A673 (cell line): ENCODE measurements around the gene MFN2.

Source experiments
- EZH2 ChIP-seq: fragments of 200-600 bp; sonication (generic); IDR thresholded peaks from 2 replicates; pipeline ENCODE4 v1.6.1; 2017; ENCODE audit warnings: borderline replicate concordance, low read depth, mild to moderate bottlenecking, mixed read lengths, antibody characterized with exemption, low read length; ENCODE audit not compliant: poor library complexity, severe bottlenecking
- TF ChIP-seq, protein P1 (sequence below): fragments of 300-800, 200-600 bp; sonication (generic); conservative IDR thresholded peaks from 2 replicates; pipeline ENCODE4 v1.5.1; 2017; ENCODE audit warnings: low read depth, mild to moderate bottlenecking, antibody characterized with exemption, low read length, moderate library complexity, mixed read lengths

DNA sequence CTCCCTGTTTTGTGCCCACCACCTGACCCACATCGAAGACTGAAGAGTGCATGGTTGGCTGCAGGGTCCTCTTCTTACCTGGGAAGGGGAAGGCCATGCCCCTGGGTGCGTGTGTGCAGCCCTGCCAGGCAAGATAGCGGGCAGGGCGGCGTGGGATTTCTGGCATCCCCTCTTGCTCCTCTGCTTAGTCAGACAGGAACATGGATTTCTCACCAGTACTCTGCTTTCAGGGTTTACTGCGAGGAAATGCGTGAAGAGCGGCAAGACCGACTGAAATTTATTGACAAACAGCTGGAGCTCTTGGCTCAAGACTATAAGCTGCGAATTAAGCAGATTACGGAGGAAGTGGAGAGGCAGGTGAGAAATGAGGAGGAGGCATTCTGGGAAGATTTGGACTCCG lies 23.5 kb downstream of the MFN2 start:
- TF ChIP-seq, protein P1, sequence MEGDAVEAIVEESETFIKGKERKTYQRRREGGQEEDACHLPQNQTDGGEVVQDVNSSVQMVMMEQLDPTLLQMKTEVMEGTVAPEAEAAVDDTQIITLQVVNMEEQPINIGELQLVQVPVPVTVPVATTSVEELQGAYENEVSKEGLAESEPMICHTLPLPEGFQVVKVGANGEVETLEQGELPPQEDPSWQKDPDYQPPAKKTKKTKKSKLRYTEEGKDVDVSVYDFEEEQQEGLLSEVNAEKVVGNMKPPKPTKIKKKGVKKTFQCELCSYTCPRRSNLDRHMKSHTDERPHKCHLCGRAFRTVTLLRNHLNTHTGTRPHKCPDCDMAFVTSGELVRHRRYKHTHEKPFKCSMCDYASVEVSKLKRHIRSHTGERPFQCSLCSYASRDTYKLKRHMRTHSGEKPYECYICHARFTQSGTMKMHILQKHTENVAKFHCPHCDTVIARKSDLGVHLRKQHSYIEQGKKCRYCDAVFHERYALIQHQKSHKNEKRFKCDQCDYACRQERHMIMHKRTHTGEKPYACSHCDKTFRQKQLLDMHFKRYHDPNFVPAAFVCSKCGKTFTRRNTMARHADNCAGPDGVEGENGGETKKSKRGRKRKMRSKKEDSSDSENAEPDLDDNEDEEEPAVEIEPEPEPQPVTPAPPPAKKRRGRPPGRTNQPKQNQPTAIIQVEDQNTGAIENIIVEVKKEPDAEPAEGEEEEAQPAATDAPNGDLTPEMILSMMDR: no peak
- TF ChIP-seq EZH2: no peak
